ENCODE measurements around the gene CCL26. TPM values are rescaled to one million over a fixed set of nuclear protein-coding genes. Genes with fewer than 3 reads are reported as not detected.
"Not testable (repeated sequence)": the region's sequence is repeated elsewhere in the genome, so short reads cannot be mapped to it uniquely, and the experiment has no call there.

The CCL26 gene
- total RNA-seq, 2 experiments from 2014 or later: not detected

GRCh38 chr7:75795831-75796285 is 23.8 kb upstream of the CCL26 start:
- ChIA-PET CTCF (no interaction called here), POLR2A (no interaction called here)

- ChIA-PET POLR2A (no interaction called here), CTCF (no interaction called here)
Measured at GRCh38 chr7:75793676-75794075, 21.7 kb upstream of the CCL26 start.

- CTCF ChIA-PET: not testable (repeated sequence)
Measured at GRCh38 chr7:75792567-75792966, 20.6 kb upstream of the CCL26 start.

GRCh38 chr7:75789361-75789924 is 17.4 kb upstream of the CCL26 start:
- POLR2A ChIA-PET: no interaction called here
- CTCF ChIA-PET: interaction anchor here (1.5 kb wide), 1 partner anchor 231 kb away, joined by 3 read pairs; no protein-coding TSS in a partner anchor

More at GRCh38 chr7:75792567-75792966, 20.6 kb upstream of the CCL26 start:
- POLR2A ChIA-PET: not testable (repeated sequence)

- CTCF ChIA-PET: interaction anchor here (0.6 kb wide), 1 partner anchor 26 kb away, joined by 3 read pairs; no protein-coding TSS in a partner anchor
Measured at GRCh38 chr7:75788154-75788847, 16.3 kb upstream of the CCL26 start.

GRCh38 chr7:75783058-75783457 is 11.0 kb upstream of the CCL26 start:
- CTCF ChIA-PET: interaction anchor here (0.6 kb wide), 1 partner anchor 54 kb away, joined by 4 read pairs; no protein-coding TSS in a partner anchor
- POLR2A ChIA-PET: not testable (repeated sequence)

More at GRCh38 chr7:75788154-75788847, 16.3 kb upstream of the CCL26 start:
- POLR2A ChIA-PET: interaction anchor here (0.5 kb wide), 1 partner anchor 15 kb away, joined by 3 read pairs; no protein-coding TSS in a partner anchor

- POLR2A ChIA-PET, CTCF ChIA-PET: not testable (repeated sequence)
Measured at GRCh38 chr7:75780647-75781273, 8.7 kb upstream of the CCL26 start.

- CTCF ChIA-PET, POLR2A ChIA-PET: not testable (repeated sequence)
Measured at GRCh38 chr7:75779516-75779915, 7.5 kb upstream of the CCL26 start.

GRCh38 chr7:75779035-75779434 is 7.0 kb upstream of the CCL26 start:
- POLR2A ChIA-PET: not testable (repeated sequence)
- CTCF ChIA-PET: interaction anchor here (0.7 kb wide), 1 partner anchor 230 kb away, joined by 3 read pairs; no protein-coding TSS in a partner anchor

GRCh38 chr7:75776295-75776971 is 4.4 kb upstream of the CCL26 start:
- ChIA-PET CTCF (interaction anchor here (0.6 to 0.7 kb wide), 3 partner anchors 36 to 947 kb away, joined by 3 to 7 read pairs (median 3); no protein-coding TSS in a partner anchor), POLR2A (no interaction called here)

GRCh38 chr7:75773958-75774357 is 1.9 kb upstream of the CCL26 start:
- CTCF ChIA-PET, POLR2A ChIA-PET: not testable (repeated sequence)

GRCh38 chr7:75771224-75771623 is 787 bp downstream of the CCL26 start:
- ChIA-PET CTCF (no interaction called here), POLR2A (no interaction called here)

- ChIA-PET CTCF (interaction anchor here (1.0 to 1.5 kb wide), 4 partner anchors 16 to 258 kb away, joined by 3 read pairs; no protein-coding TSS in a partner anchor), POLR2A (interaction anchor here (0.7 kb wide), 1 partner anchor 165 kb away, joined by 3 read pairs; no protein-coding TSS in a partner anchor)
Measured at GRCh38 chr7:75762350-75762917, 9.6 kb downstream of the CCL26 start.

GRCh38 chr7:75761801-75762200 is 10.2 kb downstream of the CCL26 start:
- ChIA-PET POLR2A (interaction anchor here (0.7 kb wide), 1 partner anchor 164 kb away, joined by 3 read pairs; no protein-coding TSS in a partner anchor), CTCF (interaction anchor here (1.0 kb wide), 3 partner anchors 15 to 39 kb away, joined by 3 read pairs; no protein-coding TSS in a partner anchor)

GRCh38 chr7:75758491-75758890 is 13.5 kb downstream of the CCL26 start:
- ChIA-PET POLR2A (no interaction called here), CTCF (no interaction called here)

GRCh38 chr7:75757860-75758259 is 14.2 kb downstream of the CCL26 start:
- ChIA-PET CTCF (no interaction called here), POLR2A (interaction anchor here (0.5 kb wide), 1 partner anchor 635 kb away, joined by 3 read pairs; no protein-coding TSS in a partner anchor)

- ChIA-PET POLR2A (interaction anchor here (0.5 kb wide), 1 partner anchor 146 kb away, joined by 4 read pairs; no protein-coding TSS in a partner anchor), CTCF (no interaction called here)
Measured at GRCh38 chr7:75756991-75757676, 14.9 kb downstream of the CCL26 start.

- CTCF ChIA-PET: interaction anchor here (1.1 kb wide), 1 partner anchor 16 kb away, joined by 3 read pairs; no protein-coding TSS in a partner anchor
- POLR2A ChIA-PET: no interaction called here
Measured at GRCh38 chr7:75756206-75756990, 15.6 kb downstream of the CCL26 start.
